GM13976 (cell line): Measurements from ENCODE around the gene PRR16.

Source experiments
- DNase-seq: peaks from one replicate; pipeline ENCODE4 v3.0.0; 2012; ENCODE audit warnings: low spot score
- CTCF ChIP-seq: IDR thresholded peaks from 2 replicates; pipeline ENCODE4 v1.5.1; 2012; ENCODE audit warnings: borderline replicate concordance, mild to moderate bottlenecking; ENCODE audit not compliant: insufficient read depth; ENCODE audit errors: extremely low read depth, missing control alignments, control extremely low read depth
- in situ Hi-C: fragments of 300-500 bp; cut with MboI; formaldehyde crosslinking; loops from one replicate; pipeline ENCODE4 v1.12.0; 2022; ENCODE audit warnings: low sequenced_read_pairs, mixed read lengths, inconsistent platforms; ENCODE audit not compliant: unreplicated experiment

The PRR16 gene

GRCh38 chr5:120602033-120602432 lies 137.9 kb downstream of the PRR16 start:
- in situ Hi-C loops = no loop called here
- no peak for DNase-seq
- no peak for TF ChIP-seq CTCF

GRCh38 chr5:120604884-120605283 lies 140.8 kb downstream of the PRR16 start:
- no peak for TF ChIP-seq CTCF
- DNase-seq = no peak
- in situ Hi-C loops = no loop called here

GRCh38 chr5:120605325-120606079 lies 141.4 kb downstream of the PRR16 start:
- TF ChIP-seq CTCF = no peak
- in situ Hi-C loops = no loop called here
- no peak for DNase-seq

- no peak for DNase-seq
- in situ Hi-C loops = no loop called here
- TF ChIP-seq CTCF = no peak
These were observed 145.5 kb downstream of the PRR16 start for GRCh38 chr5:120609570-120609969.

GRCh38 chr5:120610145-120610544 lies 146.0 kb downstream of the PRR16 start:
- TF ChIP-seq CTCF = no peak

GRCh38 chr5:120613729-120614128 lies 149.6 kb downstream of the PRR16 start:
- in situ Hi-C loops = no loop called here
- no peak for DNase-seq
- no peak for TF ChIP-seq CTCF

More at GRCh38 chr5:120610145-120610544, 146.0 kb downstream of the PRR16 start:
- DNase-seq = no peak
- in situ Hi-C loops = no loop called here
